ENCODE results near the gene TYW1.
"Not testable (repeated sequence)": the region's sequence is repeated elsewhere in the genome, so short reads cannot be mapped to it uniquely, and the experiment has no call there.

TYW1 gene

GRCh38 chr7:67135617-67136486 lies 139.2 kb downstream of the TYW1 start:
- DNase-seq, result not testable (repeated sequence)

GRCh38 chr7:67137489-67137888 lies 140.9 kb downstream of the TYW1 start:
- DNase-seq, result not testable (repeated sequence)

GRCh38 chr7:67139876-67140275 lies 143.2 kb downstream of the TYW1 start:
- DNase-seq, result not testable (repeated sequence)

GRCh38 chr7:67141001-67141400 lies 144.4 kb downstream of the TYW1 start:
- DNase-seq, result not testable (repeated sequence)

GRCh38 chr7:67143091-67143786 lies 146.6 kb downstream of the TYW1 start:
- not testable (repeated sequence) for DNase-seq

GRCh38 chr7:67145581-67146193 lies 149.1 kb downstream of the TYW1 start:
- DNase-seq, result not testable (repeated sequence)

- DNase-seq, result not testable (repeated sequence)
Observed at GRCh38 chr7:67149131-67149530, 152.5 kb downstream of the TYW1 start.

GRCh38 chr7:67154374-67154773 lies 157.7 kb downstream of the TYW1 start:
- not testable (repeated sequence) for DNase-seq

- DNase-seq, result not testable (repeated sequence)
Observed at GRCh38 chr7:67156064-67156463, 159.4 kb downstream of the TYW1 start.

- DNase-seq, result not testable (repeated sequence)
Observed at GRCh38 chr7:67163285-67163684, 166.7 kb downstream of the TYW1 start.

GRCh38 chr7:67171151-67171550 lies 174.5 kb downstream of the TYW1 start:
- not testable (repeated sequence) for DNase-seq

- DNase-seq, result not testable (repeated sequence)
Observed at GRCh38 chr7:67176730-67177129, 180.1 kb downstream of the TYW1 start.

GRCh38 chr7:67178915-67179688 lies 182.5 kb downstream of the TYW1 start:
- not testable (repeated sequence) for DNase-seq

- DNase-seq, result not testable (repeated sequence)
Observed at GRCh38 chr7:67182956-67183750, 186.5 kb downstream of the TYW1 start.

- DNase-seq, result not testable (repeated sequence)
Observed at GRCh38 chr7:67184912-67185659, 188.5 kb downstream of the TYW1 start.

- not testable (repeated sequence) for DNase-seq
Observed at GRCh38 chr7:67185660-67186129, 189.1 kb downstream of the TYW1 start.

- DNase-seq, result not testable (repeated sequence)
Observed at GRCh38 chr7:67189160-67189559, 192.5 kb downstream of the TYW1 start.

- DNase-seq, result not testable (repeated sequence)
Observed at GRCh38 chr7:67189801-67190465, 193.3 kb downstream of the TYW1 start.

- not testable (repeated sequence) for DNase-seq
Observed at GRCh38 chr7:67191002-67191720, 194.5 kb downstream of the TYW1 start.

Data from stimulated activated CD4-positive, alpha-beta T cell treated with anti-CD3 and anti-CD28 coated beads, Interleukin-4, amount 100 ng/mL, for 1 hour (primary cell).